ENCODE data around the gene SLC7A5. TPM values are rescaled to one million over a fixed set of nuclear protein-coding genes. Genes with fewer than 3 reads are reported as not detected.
"Not testable (repeated sequence)": the region's sequence is repeated elsewhere in the genome, so short reads cannot be mapped to it uniquely, and the experiment has no call there.

Gene SLC7A5
- 100 to 1,000 TPM; 463 to 508 TPM for total RNA-seq

DNA sequence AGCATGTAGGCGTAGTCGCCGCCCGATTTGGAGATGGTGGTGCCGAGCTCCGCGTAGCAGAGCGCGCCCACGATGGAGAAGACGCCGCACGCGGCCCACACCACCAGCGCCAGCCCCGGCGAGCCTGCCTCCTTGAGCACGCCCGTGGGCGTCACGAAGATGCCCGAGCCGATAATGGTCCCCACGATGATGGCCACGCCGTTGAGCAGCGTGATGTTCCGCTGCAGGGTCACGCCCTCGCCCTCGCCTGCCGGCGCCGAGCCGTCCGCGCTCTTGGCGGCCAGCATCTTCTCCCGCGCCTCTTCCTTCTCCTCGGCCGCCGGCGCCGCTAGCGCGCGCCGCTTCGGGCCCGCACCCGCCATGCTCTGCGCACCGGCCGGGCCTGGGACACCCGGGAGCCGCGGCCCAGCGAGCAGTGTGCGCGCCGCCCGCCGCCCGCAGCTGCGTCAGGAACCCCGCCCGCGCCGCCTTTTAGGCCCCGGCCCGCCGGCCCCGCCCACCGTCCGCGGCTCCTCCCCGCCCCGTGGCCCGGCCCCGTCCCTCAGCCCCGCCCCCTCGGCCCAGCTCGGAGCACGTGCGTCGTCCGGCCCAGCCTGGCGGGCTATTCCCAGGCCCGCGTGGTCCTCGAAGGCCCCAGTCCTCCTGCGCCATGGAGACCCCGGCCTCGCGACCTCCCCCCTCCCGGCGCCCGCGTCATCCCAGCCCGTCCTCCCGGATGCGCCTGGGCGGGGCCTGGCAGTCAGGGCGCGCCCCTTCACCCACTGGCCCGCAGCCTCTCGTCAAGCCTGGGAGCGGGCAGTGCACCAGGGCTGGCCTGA is at the start of gene SLC7A5:
TSS of gene SLC7A5 (minus strand) at position 447 of the 818 bp plus-strand sequence. CDS start at position 362, 85 bp downstream.
- H3K4me3 Mint-ChIP-seq, result peak within 1 kb of the TSS; percentile 98 to 100
- ATAC-seq (replicated peaks in 1 of 2) (peak; percentile 57 to 60), DNase-seq (peak; percentile 92 to 96)
- peak within 1 kb of the TSS; percentile 100 for H3K27ac Mint-ChIP-seq
- not testable (repeated sequence) for H3K9me3 Mint-ChIP-seq; H3K27me3 Mint-ChIP-seq (ENCODE audit: low read depth)
- peaks cover 32 to 42% of the 10 kb centered on the region in 2 donors for H3K36me3 Mint-ChIP-seq (ENCODE audit: insufficient read depth in 2 of 2)
- H3K4me1 Mint-ChIP-seq (ENCODE audit: low read depth), result peaks cover 71% of the 10 kb centered on the region

DNA sequence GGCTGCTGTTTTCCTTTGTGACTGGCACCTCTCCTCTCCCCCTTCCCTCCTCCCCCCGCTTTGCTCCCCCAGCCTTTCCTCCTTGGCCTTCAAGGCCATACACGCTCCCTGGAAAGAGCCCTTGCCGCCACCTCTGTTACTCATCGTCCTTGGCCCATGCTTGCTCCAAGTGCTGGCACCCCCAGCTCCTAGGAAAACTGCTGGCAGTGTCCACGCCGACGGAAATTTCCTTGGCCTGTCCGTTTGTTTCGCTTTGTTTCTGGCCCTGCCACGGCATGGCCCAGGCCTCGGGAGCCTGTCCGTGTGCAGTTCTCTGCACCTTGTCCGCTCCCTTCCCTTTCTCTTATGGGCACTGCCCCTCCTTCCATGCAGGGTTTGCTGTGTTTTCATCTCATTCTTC is 49.0 kb upstream of the SLC7A5 start:
- Mint-ChIP-seq H3K27ac (no peak overlapping the region), H3K27me3 (ENCODE audit: low read depth) (peaks cover 11% of the 10 kb centered on the region), H3K9me3 (no peaks in the 10 kb centered on the region), H3K4me1 (ENCODE audit: low read depth) (no peaks in the 10 kb centered on the region), H3K4me3 (no peak overlapping the region), H3K36me3 (ENCODE audit: insufficient read depth in 2 of 2) (no peaks in the 10 kb centered on the region)
- DNase-seq (no peak), ATAC-seq (replicated peaks in 1 of 2) (no peak)

DNA sequence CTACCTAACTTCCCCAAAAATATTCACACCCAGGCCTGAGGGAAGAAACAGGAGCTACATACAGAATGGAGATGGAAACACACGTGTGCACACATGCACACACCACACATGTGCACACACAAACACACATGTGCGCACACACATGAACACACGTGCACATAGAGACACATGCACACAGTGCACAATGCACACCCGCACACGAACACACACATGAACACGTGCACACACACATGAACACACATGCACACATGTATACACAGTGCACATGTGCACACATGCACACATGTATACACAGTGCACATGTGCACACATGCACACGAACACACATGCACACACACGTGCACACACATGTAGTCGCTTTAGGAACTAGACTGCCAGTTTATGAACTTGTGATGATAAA is 48.2 kb upstream of the SLC7A5 start:
- Mint-ChIP-seq H3K4me3 (no peak overlapping the region), H3K4me1 (ENCODE audit: low read depth) (no peaks in the 10 kb centered on the region), H3K27me3 (ENCODE audit: low read depth) (peaks cover 11% of the 10 kb centered on the region), H3K36me3 (ENCODE audit: insufficient read depth in 2 of 2) (no peaks in the 10 kb centered on the region), H3K27ac (no peak overlapping the region), H3K9me3 (no peaks in the 10 kb centered on the region)
- DNase-seq, result no peak
- no peak for ATAC-seq (replicated peaks in 1 of 2)

DNA sequence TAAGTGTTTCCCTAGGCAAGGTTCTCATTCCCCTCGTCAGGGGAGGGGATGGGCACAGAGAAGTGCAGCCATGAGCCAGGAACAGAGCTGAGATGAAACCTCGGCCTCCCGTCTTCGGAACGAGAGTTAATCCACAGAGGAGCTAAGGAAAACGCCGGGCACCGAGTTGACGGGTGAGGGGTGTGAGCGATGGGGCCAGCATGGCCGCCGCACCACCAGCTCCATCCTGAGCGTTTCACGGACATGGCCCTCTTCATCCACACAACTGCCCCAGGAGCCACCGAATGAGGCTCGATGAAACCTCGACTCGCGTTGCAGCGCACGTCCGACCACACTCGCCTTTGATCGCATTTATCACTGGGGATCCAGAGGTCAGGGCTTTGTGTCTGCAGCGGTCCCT is 45.5 kb upstream of the SLC7A5 start:
- H3K4me1 Mint-ChIP-seq (ENCODE audit: low read depth), result no peaks in the 10 kb centered on the region
- no peak for ATAC-seq (replicated peaks in 1 of 2)
- H3K9me3 Mint-ChIP-seq, result no peaks in the 10 kb centered on the region
- no peak overlapping the region for H3K4me3 Mint-ChIP-seq
- no peak overlapping the region for H3K27ac Mint-ChIP-seq
- DNase-seq, result no peak
- H3K27me3 Mint-ChIP-seq (ENCODE audit: low read depth), result peaks cover 11% of the 10 kb centered on the region
- H3K36me3 Mint-ChIP-seq (ENCODE audit: insufficient read depth in 2 of 2), result no peaks in the 10 kb centered on the region

DNA sequence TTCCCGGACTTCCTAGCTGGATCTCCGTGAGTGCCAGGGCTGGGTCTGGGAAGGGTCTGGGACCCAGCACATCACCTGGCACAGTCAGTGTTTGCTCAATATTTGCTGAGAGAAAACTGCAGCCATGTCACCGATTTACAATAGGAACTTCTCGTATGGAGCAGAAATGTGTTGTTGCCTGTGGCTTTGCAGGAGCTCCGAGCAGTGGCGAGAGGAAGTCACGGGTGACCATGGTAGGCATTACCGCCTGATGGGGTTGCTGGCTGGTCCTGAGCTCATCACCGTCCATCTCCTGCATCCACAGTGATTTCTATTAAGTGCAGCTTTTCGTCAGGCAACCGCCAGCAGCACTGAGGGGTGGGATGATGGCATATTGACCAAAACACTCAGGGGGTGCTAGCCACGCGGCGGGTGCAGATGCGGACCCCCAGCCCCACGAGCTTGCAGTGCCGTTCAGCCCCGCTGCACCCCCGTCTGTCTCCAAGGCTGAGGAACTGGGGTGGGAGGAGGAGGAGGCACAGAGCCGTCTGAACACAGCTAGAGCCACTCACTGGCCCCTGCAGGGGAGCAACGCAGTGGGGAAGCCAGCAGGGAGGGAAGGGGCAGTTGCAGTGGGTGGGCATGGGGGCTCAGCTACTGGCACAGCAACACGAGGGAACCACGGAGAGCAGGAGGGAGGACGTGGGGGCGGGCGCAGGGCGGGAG is 44.9 kb upstream of the SLC7A5 start:
- H3K9me3 Mint-ChIP-seq; H3K36me3 Mint-ChIP-seq (ENCODE audit: insufficient read depth in 2 of 2); H3K4me1 Mint-ChIP-seq (ENCODE audit: low read depth); ATAC-seq (replicated peaks in 1 of 2); DNase-seq; H3K27ac Mint-ChIP-seq; H3K4me3 Mint-ChIP-seq: not testable (repeated sequence)
- H3K27me3 Mint-ChIP-seq (ENCODE audit: low read depth), result peaks cover 11% of the 10 kb centered on the region

DNA sequence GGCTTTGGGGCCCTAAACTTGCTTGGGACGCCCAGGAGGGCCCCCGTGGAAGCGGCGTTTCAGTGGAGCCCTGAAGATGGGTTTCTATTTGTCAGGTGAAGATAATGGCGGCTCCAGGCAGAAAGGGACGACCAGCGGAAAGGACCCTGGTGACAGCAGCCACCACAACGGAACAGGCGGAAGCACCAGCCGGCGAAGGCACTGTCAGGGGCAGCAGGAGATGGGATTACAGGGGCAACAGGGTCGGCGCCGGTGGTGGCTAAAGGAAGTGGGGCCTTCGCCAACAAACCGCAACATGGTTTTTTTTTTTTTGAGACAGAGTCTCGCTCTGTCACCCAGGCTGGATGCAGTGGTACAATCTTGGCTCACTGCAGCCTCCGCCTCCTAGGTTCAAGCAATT is 43.4 kb upstream of the SLC7A5 start:
- H3K9me3 Mint-ChIP-seq; H3K27me3 Mint-ChIP-seq (ENCODE audit: low read depth); ATAC-seq (replicated peaks in 1 of 2); H3K27ac Mint-ChIP-seq; H3K36me3 Mint-ChIP-seq (ENCODE audit: insufficient read depth in 2 of 2); DNase-seq: not testable (repeated sequence)
- Mint-ChIP-seq H3K4me3 (peak overlapping the region in 1 of 2 donors; percentile 37), H3K4me1 (ENCODE audit: low read depth) (peaks cover 12% of the 10 kb centered on the region)

DNA sequence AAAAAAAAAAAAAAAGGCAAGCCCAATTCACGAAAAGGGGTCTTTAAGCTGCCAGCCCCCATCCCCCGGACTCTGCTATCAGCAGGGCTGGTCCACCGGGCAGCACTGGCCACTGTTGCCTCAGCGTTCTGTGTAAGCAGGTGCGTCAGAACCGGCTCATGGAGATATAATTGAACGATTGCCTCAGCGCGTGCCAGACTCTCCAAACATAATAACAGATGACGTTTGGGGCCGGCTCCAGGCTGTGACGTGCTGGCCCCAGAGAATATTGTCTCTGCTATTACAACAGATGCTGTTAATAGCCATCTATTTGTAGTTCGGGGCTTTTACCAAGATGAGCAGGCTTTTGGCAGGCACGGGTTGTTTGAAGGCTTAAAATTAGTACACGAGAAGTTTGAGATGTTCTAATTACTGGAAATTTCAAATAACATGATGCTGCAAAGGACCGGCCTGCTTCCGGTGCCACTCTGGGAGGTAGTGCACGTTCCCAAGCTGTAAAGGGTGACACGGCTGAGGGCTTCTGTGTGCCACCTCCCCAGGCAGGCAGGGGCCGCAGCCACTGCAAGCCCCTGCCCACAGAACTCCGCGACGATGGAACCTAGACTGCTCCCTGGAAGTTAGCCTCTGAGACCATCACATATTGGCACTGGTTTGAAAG is 41.9 kb upstream of the SLC7A5 start:
- not testable (repeated sequence) for H3K9me3 Mint-ChIP-seq; ATAC-seq (replicated peaks in 1 of 2); H3K4me3 Mint-ChIP-seq; H3K36me3 Mint-ChIP-seq (ENCODE audit: insufficient read depth in 2 of 2); H3K27ac Mint-ChIP-seq; H3K27me3 Mint-ChIP-seq (ENCODE audit: low read depth); DNase-seq
- H3K4me1 Mint-ChIP-seq (ENCODE audit: low read depth), result peaks cover 12% of the 10 kb centered on the region

DNA sequence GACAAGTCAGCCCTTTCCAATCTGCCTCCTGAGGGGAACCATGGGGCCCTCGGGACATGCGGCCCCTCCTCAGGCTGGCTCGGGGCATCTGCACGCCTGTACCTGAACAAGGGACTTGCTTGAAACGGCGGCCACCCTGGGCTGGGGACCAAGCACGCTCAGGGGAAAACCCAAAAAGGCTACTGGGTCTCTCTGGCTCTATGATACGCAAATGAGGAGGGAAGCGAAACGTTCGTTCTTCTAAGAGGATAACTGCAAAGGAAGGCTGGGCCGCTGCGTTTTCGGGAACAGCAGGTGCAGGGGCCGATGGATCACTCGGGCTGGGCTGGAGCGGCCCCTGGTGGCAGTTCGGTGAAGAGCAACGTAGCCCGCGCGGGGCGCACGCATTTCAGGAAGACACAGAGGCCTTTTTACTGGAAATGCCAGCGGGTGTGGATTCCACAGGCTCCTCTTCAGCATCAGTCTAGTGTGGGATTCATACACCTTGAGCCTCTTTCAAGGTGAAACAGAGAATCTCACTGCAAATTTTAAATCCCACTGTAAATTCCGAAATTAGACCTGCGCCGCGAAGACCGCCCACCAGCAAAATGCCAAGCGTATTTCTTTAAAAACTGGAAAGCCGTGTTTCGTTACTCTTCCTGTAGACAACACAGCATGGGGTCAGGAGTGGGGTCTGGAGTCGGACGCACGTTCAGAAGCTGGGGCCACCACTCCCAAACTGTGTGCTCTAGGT is 40.1 kb upstream of the SLC7A5 start:
- ATAC-seq (replicated peaks in 1 of 2) (peak; percentile 89 to 91), DNase-seq (peak; percentile 86 to 93)
- Mint-ChIP-seq H3K4me3 (peak overlapping the region; percentile 8 to 64), H3K27ac (peak overlapping the region; percentile 88), H3K4me1 (ENCODE audit: low read depth) (peaks cover 16% of the 10 kb centered on the region)
- H3K27me3 Mint-ChIP-seq (ENCODE audit: low read depth); H3K36me3 Mint-ChIP-seq (ENCODE audit: insufficient read depth in 2 of 2); H3K9me3 Mint-ChIP-seq: not testable (repeated sequence)

DNA sequence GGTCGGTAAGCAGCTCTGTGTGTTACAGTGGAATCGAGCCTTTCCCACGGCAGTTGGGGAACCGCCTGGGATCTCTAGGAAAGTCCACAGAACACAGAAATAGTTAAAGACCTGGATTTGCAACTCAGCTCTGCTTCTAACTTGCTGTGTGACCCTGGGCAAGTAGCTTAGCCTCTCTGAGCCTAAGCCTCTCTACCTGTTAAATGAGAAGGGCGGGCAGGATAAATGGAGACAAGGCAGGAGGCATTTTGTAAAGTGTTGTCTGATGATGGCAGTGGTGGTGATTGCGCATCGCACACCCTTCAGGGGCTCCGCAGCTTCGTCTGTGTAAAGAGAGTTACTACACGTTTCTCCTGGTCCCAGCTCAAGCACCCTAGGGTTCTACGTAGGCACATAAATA is 38.8 kb upstream of the SLC7A5 start:
- H3K27ac Mint-ChIP-seq; H3K9me3 Mint-ChIP-seq; H3K4me3 Mint-ChIP-seq; H3K27me3 Mint-ChIP-seq (ENCODE audit: low read depth); H3K36me3 Mint-ChIP-seq (ENCODE audit: insufficient read depth in 2 of 2); DNase-seq; ATAC-seq (replicated peaks in 1 of 2): not testable (repeated sequence)
- H3K4me1 Mint-ChIP-seq (ENCODE audit: low read depth), result peaks cover 25% of the 10 kb centered on the region

DNA sequence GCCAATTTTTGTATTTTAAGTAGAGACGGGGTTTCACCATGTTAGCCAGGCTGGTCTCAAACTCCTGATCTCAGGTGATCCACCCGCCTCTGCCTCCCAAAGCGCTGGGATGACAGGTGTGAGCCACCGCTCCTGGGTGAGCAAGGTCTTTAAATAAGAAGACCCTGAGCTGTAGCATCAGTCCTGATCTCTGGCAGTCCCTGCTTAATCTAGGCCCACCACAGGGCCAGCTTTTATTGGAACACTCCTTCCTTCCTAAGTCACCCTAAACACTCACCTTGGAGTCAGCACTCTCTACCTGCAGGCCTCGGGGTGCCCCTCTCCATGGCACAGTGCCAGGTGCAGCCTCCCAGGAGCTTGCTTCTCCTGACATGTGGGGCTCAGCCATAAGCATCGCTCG is 36.2 kb upstream of the SLC7A5 start:
- H3K9me3 Mint-ChIP-seq; ATAC-seq (replicated peaks in 1 of 2); H3K27me3 Mint-ChIP-seq (ENCODE audit: low read depth); H3K27ac Mint-ChIP-seq; H3K4me3 Mint-ChIP-seq; DNase-seq; H3K36me3 Mint-ChIP-seq (ENCODE audit: insufficient read depth in 2 of 2): not testable (repeated sequence)
- peaks cover 39% of the 10 kb centered on the region for H3K4me1 Mint-ChIP-seq (ENCODE audit: low read depth)

DNA sequence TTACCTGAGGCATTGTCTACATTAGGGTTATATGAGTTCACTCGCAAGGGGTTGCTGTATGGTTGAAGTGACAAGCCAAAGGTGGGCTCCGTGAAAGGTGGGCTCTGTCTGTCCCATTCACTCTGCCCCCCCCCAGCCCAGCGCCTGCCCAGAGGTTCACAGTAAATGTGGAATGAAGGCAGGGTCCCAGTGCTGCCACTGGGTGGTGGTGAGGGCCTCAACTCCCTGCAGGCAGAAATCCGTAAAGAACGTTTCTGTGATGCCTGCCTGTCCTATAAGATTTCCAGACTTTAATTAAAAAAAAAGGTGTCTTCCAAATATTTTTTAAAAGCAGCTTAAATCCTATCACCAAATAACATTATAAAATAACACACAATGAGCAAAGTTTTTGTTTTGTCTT is 35.7 kb upstream of the SLC7A5 start:
- H3K36me3 Mint-ChIP-seq (ENCODE audit: insufficient read depth in 2 of 2); H3K4me3 Mint-ChIP-seq; DNase-seq; H3K9me3 Mint-ChIP-seq; H3K27me3 Mint-ChIP-seq (ENCODE audit: low read depth); H3K27ac Mint-ChIP-seq; ATAC-seq (replicated peaks in 1 of 2): not testable (repeated sequence)
- peaks cover 39% of the 10 kb centered on the region for H3K4me1 Mint-ChIP-seq (ENCODE audit: low read depth)

DNA sequence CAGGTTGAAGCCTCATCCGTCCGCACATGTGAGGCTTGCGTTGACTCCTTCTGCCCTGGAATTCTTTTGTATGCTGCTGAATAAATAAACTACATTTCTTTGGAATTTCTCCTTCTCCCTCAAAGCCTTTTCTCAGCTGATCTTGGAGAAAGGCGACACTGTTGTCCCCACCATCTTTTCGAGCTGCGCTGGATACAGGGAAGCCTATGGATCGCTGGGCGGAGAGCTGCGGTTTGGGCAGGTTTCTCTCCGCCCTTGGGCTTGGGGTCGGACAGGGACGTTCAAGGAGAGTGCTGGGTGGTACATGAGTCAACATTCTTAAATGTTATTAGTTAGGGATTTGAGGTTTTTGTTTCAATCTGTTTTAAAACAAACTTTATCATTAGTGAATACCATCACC is 31.2 kb upstream of the SLC7A5 start:
- H3K36me3 Mint-ChIP-seq (ENCODE audit: insufficient read depth in 2 of 2); H3K27ac Mint-ChIP-seq; H3K27me3 Mint-ChIP-seq (ENCODE audit: low read depth); DNase-seq; H3K9me3 Mint-ChIP-seq; ATAC-seq (replicated peaks in 1 of 2): not testable (repeated sequence)
- H3K4me3 Mint-ChIP-seq, result peak overlapping the region in 1 of 2 donors; percentile 12
- peaks cover 52% of the 10 kb centered on the region for H3K4me1 Mint-ChIP-seq (ENCODE audit: low read depth)

Measured in activated T-cell treated with anti-CD3 and anti-CD28 coated beads, Interleukin-2, amount 50 U/mL, for 72 hours (primary cell).